HG03196 (cell line): ENCODE measurements around the gene ARL6IP4.

ENCODE experiments used
- ATAC-seq: cut with Tn5 transposase; IDR thresholded peaks from one replicate; pipeline ENCODE4 v1.9.1; 2021; ENCODE audit not compliant: unreplicated experiment

Gene ARL6IP4

GRCh38 chr12:122958198-122958888, 22.1 kb upstream of the ARL6IP4 start:
- no peak for ATAC-seq

GRCh38 chr12:122959566-122960192, 20.8 kb upstream of the ARL6IP4 start:
- ATAC-seq: no peak

- no peak for ATAC-seq
These were observed 20.3 kb upstream of the ARL6IP4 start for GRCh38 chr12:122960193-122960569.

GRCh38 chr12:122961531-122962329, 18.8 kb upstream of the ARL6IP4 start:
- ATAC-seq: no peak

GRCh38 chr12:122963941-122964265, 16.6 kb upstream of the ARL6IP4 start:
- no peak for ATAC-seq

GRCh38 chr12:122964439-122965257, 15.8 kb upstream of the ARL6IP4 start:
- no peak for ATAC-seq

GRCh38 chr12:122965321-122965751, 15.1 kb upstream of the ARL6IP4 start:
- no peak for ATAC-seq

- no peak for ATAC-seq
These were observed 14.4 kb upstream of the ARL6IP4 start, which contains the start of gene ABCB9 for GRCh38 chr12:122965851-122966742. TSS of gene ABCB9 (minus strand) at chr12:122966463. CDS start at chr12:122960235, 6,228 bp downstream.

- ATAC-seq: no peak
These were observed 13.5 kb upstream of the ARL6IP4 start for GRCh38 chr12:122966743-122967550.

- ATAC-seq: no peak
These were observed 12.4 kb upstream of the ARL6IP4 start for GRCh38 chr12:122968104-122968503.

GRCh38 chr12:122969676-122970075, 10.8 kb upstream of the ARL6IP4 start:
- ATAC-seq: no peak

- peak; percentile 78 for ATAC-seq
These were observed 6.1 kb upstream of the ARL6IP4 start for GRCh38 chr12:122974274-122974891.

GRCh38 chr12:122974892-122975789, 5.3 kb upstream of the ARL6IP4 start, which contains the start of gene OGFOD2:
TSS of gene OGFOD2 (plus strand) at chr12:122975244. CDS start at chr12:122975252, 8 bp downstream.
- peak; percentile 72 for ATAC-seq

- no peak for ATAC-seq
These were observed 4.5 kb upstream of the ARL6IP4 start for GRCh38 chr12:122975790-122976647.

- ATAC-seq: no peak
These were observed 3.9 kb upstream of the ARL6IP4 start for GRCh38 chr12:122976648-122976975.

GRCh38 chr12:122977153-122977552, 3.3 kb upstream of the ARL6IP4 start:
- ATAC-seq: no peak
